ENCODE results near the gene ZNF740. TPM values are rescaled to one million over a fixed set of nuclear protein-coding genes. Genes with fewer than 3 reads are reported as not detected.

The ZNF740 gene
- total and polyA plus RNA-seq, 2 donors (not counting 1 experiment from before 2014, with no cell fraction given) = 35.9 to 117 TPM

- Mint-ChIP-seq H3K4me1 (peaks cover 61% of the 10 kb centered on the region), H3K4me3 (peak overlapping the region; percentile 97), H3K27ac (peak overlapping the region; percentile 92), H3K9me3 (ENCODE audit: insufficient read depth) (no peaks in the 10 kb centered on the region), H3K27me3 (no peaks in the 10 kb centered on the region)
- ChIA-PET POLR2A (interaction anchor here (0.6 to 3.4 kb wide), 20 partner anchors 10 to 1064 kb away, joined by 3 to 29 read pairs (median 4); partner anchors contain the start of genes AAAS, CSAD, ESPL1 and PFDN5), CTCF (interaction anchor here (0.9 to 17.1 kb wide), 16 partner anchors 8 to 121 kb away, joined by 3 to 721 read pairs (median 6); partner anchors contain the start of genes AAAS, CSAD, ESPL1 and ITGB7)
- peak overlapping the region; percentile 11 to 58 for H3K27ac ChIP-seq (ENCODE audit: low read length in 2 of 2)
- H3K79me2 ChIP-seq (ENCODE audit: control insufficient read depth, insufficient read depth, low read length) = no peaks in the 10 kb centered on the region
- WGBS (ENCODE audit: insufficient coverage) = 7% methylated on average over 26 of the region's 27 CpGs
- H3K36me3 ChIP-seq (replicated peaks in 1 of 2; ENCODE audit: control extremely low read depth in 1 of 2, control insufficient read depth in 1 of 2, extremely low read depth in 1 of 2, insufficient read depth in 2 of 2, low read length in 1 of 2) = no peaks in the 10 kb centered on the region
- H3K9ac ChIP-seq (ENCODE audit: low read length) = peak overlapping the region; percentile 95
- H3K4me3 ChIP-seq (ENCODE audit: control extremely low read depth in 1 of 5, extremely low read depth in 1 of 5, insufficient read depth in 1 of 5, low read depth in 2 of 5, low read length in 4 of 5) = peak overlapping the region; percentile 47 to 100 (median 84)
- no peaks in the 10 kb centered on the region for H3K27me3 ChIP-seq (replicated peaks in 1 of 4; ENCODE audit: control extremely low read depth in 1 of 4, control insufficient read depth in 3 of 4, insufficient read depth in 4 of 4, low read length in 3 of 4)
- H2AFZ ChIP-seq (ENCODE audit: insufficient read depth, low read depth, low read length, poor library complexity, severe bottlenecking) = peak overlapping the region; percentile 97
- DNase-seq (peak; percentile 41), ATAC-seq (ENCODE audit: low read depth) (no peak)
- TF ChIP-seq CTCF (IDR thresholded peaks at IDR 0.05) (no peak), EZH2 (IDR thresholded peaks at IDR 0.05; ENCODE audit: borderline replicate concordance, insufficient read depth, low read depth, low read length, poor library complexity, severe bottlenecking) (no peak)
- H3K4me2 ChIP-seq (replicated peaks; ENCODE audit: low read depth, low read length, poor library complexity, severe bottlenecking) = peak overlapping the region; percentile 98
- H4K20me1 ChIP-seq (ENCODE audit: control insufficient read depth, insufficient read depth, low read length, poor library complexity, severe bottlenecking) = no peaks in the 10 kb centered on the region
- intact Hi-C loops (cut with micrococcal nuclease) = no loop called here
- peaks cover 39 to 56% of the 10 kb centered on the region in 2 donors for H3K4me1 ChIP-seq (ENCODE audit: control insufficient read depth in 2 of 2, insufficient read depth in 2 of 2, low read length in 2 of 2)
- H3K9me3 ChIP-seq (ENCODE audit: control extremely low read depth in 1 of 3, control insufficient read depth in 2 of 3, insufficient read depth in 1 of 3, low read length in 2 of 3) = no peaks in the 10 kb centered on the region
Measured at GRCh38 chr12:53219292-53219955, 38.9 kb downstream of the ZNF740 start.

All from B cell (primary cell).